HL-60 (cell line): Measurements from ENCODE around the gene SPTAN1.
A peak's percentile ranks its signal among the peaks of the same experiment; 100 is the strongest.

Experiments
- DNase-seq, 2 experiments: peaks; one replicate each; pipeline ENCODE4 v3.0.0-alpha.2; 2010 to 2020; ENCODE audit warnings: low read depth in 1 of 2, low spot score in 1 of 2
- H3K27ac ChIP-seq: fragments of 250-450 bp; sonication (Bioruptor Pico); replicated peaks from 2 replicates; pipeline ENCODE4 v1.5.1; 2020; ENCODE audit warnings: mild to moderate bottlenecking, moderate library complexity
- H3K27me3 ChIP-seq: fragments of 250-450 bp; sonication (Bioruptor Pico); 2 replicates; pipeline ENCODE4 v1.5.1; 2021; ENCODE audit warnings: mild to moderate bottlenecking, moderate library complexity; ENCODE audit not compliant: insufficient read depth, poor library complexity, severe bottlenecking
- H3K4me3 ChIP-seq: replicated peaks from 2 replicates; pipeline ENCODE4 v1.5.1; 2011; ENCODE audit warnings: mild to moderate bottlenecking, control low read depth, low read length; ENCODE audit not compliant: insufficient read depth
- CTCF ChIP-seq: IDR thresholded peaks from one replicate; pipeline ENCODE4 v1.5.1; 2011; ENCODE audit warnings: low read length, control low read depth, inconsistent platforms; ENCODE audit not compliant: insufficient read depth
- GABPA ChIP-seq: IDR thresholded peaks from 2 replicates; pipeline ENCODE4 v1.6.1; 2012; ENCODE audit warnings: low read depth
- POLR2AphosphoS5 ChIP-seq: IDR thresholded peaks from 2 replicates; pipeline ENCODE4 v1.6.1; 2012; ENCODE audit warnings: low read depth
- REST ChIP-seq: IDR thresholded peaks from 2 replicates; pipeline ENCODE4 v1.6.1; 2012; ENCODE audit warnings: low read depth; ENCODE audit not compliant: insufficient replicate concordance
- SPI1 ChIP-seq: IDR thresholded peaks from 2 replicates; pipeline ENCODE4 v1.6.1; 2012; ENCODE audit warnings: low read depth, mild to moderate bottlenecking, borderline replicate concordance

The SPTAN1 gene

GRCh38 chr9:128532581-128532980 is 19.8 kb upstream of the SPTAN1 start:
- H3K4me3 ChIP-seq: no peak overlapping the region
- H3K27me3 ChIP-seq: no peaks in the 10 kb centered on the region
- DNase-seq: no peak
- H3K27ac ChIP-seq: no peak overlapping the region
- TF ChIP-seq SPI1 (no peak), REST (no peak), POLR2AphosphoS5 (no peak), GABPA (no peak), CTCF (no peak)

GRCh38 chr9:128540634-128541360 is 11.6 kb upstream of the SPTAN1 start:
- DNase-seq: peak; percentile 54 to 77
- peak overlapping the region; percentile 26 for H3K27ac ChIP-seq
- TF ChIP-seq SPI1 (peak; percentile 90), CTCF (no peak)
- no peaks in the 10 kb centered on the region for H3K27me3 ChIP-seq
- H3K4me3 ChIP-seq: no peak overlapping the region

GRCh38 chr9:128546504-128546903 is 5.9 kb upstream of the SPTAN1 start:
- Histone ChIP-seq H3K27ac (no peak overlapping the region), H3K4me3 (no peak overlapping the region), H3K27me3 (no peaks in the 10 kb centered on the region)
- no peak for TF ChIP-seq CTCF
- TF ChIP-seq POLR2AphosphoS5: no peak
- no peak for TF ChIP-seq GABPA
- TF ChIP-seq SPI1: no peak
- TF ChIP-seq REST: no peak
- DNase-seq: no peak

- DNase-seq: no peak
- Histone ChIP-seq H3K27ac (no peak overlapping the region), H3K4me3 (no peak overlapping the region), H3K27me3 (no peaks in the 10 kb centered on the region)
- no peak for TF ChIP-seq GABPA
- TF ChIP-seq CTCF: no peak
- no peak for TF ChIP-seq REST
- no peak for TF ChIP-seq SPI1
- TF ChIP-seq POLR2AphosphoS5: no peak
Measured at GRCh38 chr9:128548876-128549275, 3.5 kb upstream of the SPTAN1 start.
